Loucy (cell line): Measurements from ENCODE around the gene UBE2Q2.
"Not testable (repeated sequence)": the region's sequence is repeated elsewhere in the genome, so short reads cannot be mapped to it uniquely, and the experiment has no call there.

Experiments
- H2AFZ ChIP-seq: fragments of 200-600 bp; sonication (generic); 2 replicates; pipeline ENCODE4 v1.6.0; 2016; ENCODE audit warnings: antibody characterized with exemption, mild to moderate bottlenecking, low read length, moderate library complexity
- H3F3A ChIP-seq: fragments of 200-600 bp; 2 replicates; pipeline ENCODE4 v1.6.0; 2016; ENCODE audit warnings: antibody characterized with exemption, low read depth, mild to moderate bottlenecking
- H3K27me3 ChIP-seq: fragments of 200-600 bp; sonication (generic); 2 replicates; pipeline ENCODE4 v1.6.1; 2014; ENCODE audit warnings: low read length, mild to moderate bottlenecking; ENCODE audit not compliant: insufficient read depth, poor library complexity, severe bottlenecking
- H3K36me3 ChIP-seq: fragments of 200-600 bp; sonication (generic); 2 replicates; pipeline ENCODE4 v1.6.1; 2016; ENCODE audit warnings: low read length; ENCODE audit not compliant: insufficient read depth
- H3K4me1 ChIP-seq: fragments of 200-600 bp; sonication (generic); 2 replicates; pipeline ENCODE4 v1.5.1; 2014; ENCODE audit warnings: low read length, mild to moderate bottlenecking; ENCODE audit not compliant: insufficient read depth, poor library complexity, severe bottlenecking
- H3K4me2 ChIP-seq: fragments of 200-600 bp; sonication (generic); 2 replicates; pipeline ENCODE4 v1.6.0; 2014; ENCODE audit warnings: antibody characterized with exemption, low read length, low read depth, mild to moderate bottlenecking; ENCODE audit not compliant: poor library complexity, severe bottlenecking
- H3K4me3 ChIP-seq: fragments of 200-600 bp; sonication (generic); 2 replicates; pipeline ENCODE4 v1.5.1; 2014; ENCODE audit warnings: low read length, mild to moderate bottlenecking, mixed read lengths; ENCODE audit not compliant: poor library complexity, severe bottlenecking
- H3K79me2 ChIP-seq: fragments of 200-600 bp; sonication (generic); 2 replicates; pipeline ENCODE4 v1.6.1; 2014; ENCODE audit warnings: low read length; ENCODE audit not compliant: insufficient read depth
- H3K9ac ChIP-seq: fragments of 200-600 bp; sonication (generic); 2 replicates; pipeline ENCODE4 v1.6.0; 2014; ENCODE audit warnings: mild to moderate bottlenecking, low read depth, low read length, moderate library complexity; ENCODE audit not compliant: poor library complexity, severe bottlenecking
- H3K9me2 ChIP-seq: fragments of 200-600 bp; sonication (generic); replicated peaks from 2 replicates; pipeline ENCODE4 v1.6.1; 2016; ENCODE audit warnings: low read depth, low read length, mixed read lengths
- H3K9me3 ChIP-seq: fragments of 200-600 bp; sonication (generic); 2 replicates; pipeline ENCODE4 v1.6.1; 2014; ENCODE audit warnings: mild to moderate bottlenecking, antibody characterized with exemption, low read length, low read depth; ENCODE audit not compliant: insufficient read depth
- H4K20me1 ChIP-seq: fragments of 200-600 bp; sonication (generic); 2 replicates; pipeline ENCODE4 v1.6.0; 2014; ENCODE audit warnings: antibody characterized with exemption, low read length, mild to moderate bottlenecking; ENCODE audit not compliant: insufficient read depth, poor library complexity, severe bottlenecking
- CTCF ChIP-seq: fragments of 200-600 bp; sonication (generic); conservative IDR thresholded peaks from 2 replicates; pipeline ENCODE4 v1.5.1; 2014; ENCODE audit warnings: mild to moderate bottlenecking, antibody characterized with exemption, low read length
- EZH2phosphoT487 ChIP-seq: fragments of 200-600 bp; IDR thresholded peaks from 2 replicates; pipeline ENCODE4 v1.6.1; 2018; ENCODE audit warnings: antibody characterized with exemption, mild to moderate bottlenecking, moderate library complexity, borderline replicate concordance

Gene UBE2Q2

GRCh38 chr15:75801859-75802593, 41.2 kb upstream of the UBE2Q2 start:
- Histone ChIP-seq H3F3A (no peaks in the 10 kb centered on the region), H2AFZ (peak overlapping the region; percentile 89), H3K4me3 (peak overlapping the region; percentile 62), H3K79me2 (no peaks in the 10 kb centered on the region), H3K9me2 (no peaks in the 10 kb centered on the region), H3K36me3 (no peaks in the 10 kb centered on the region), H3K4me2 (peak overlapping the region; percentile 74), H4K20me1 (no peaks in the 10 kb centered on the region), H3K9ac (peak overlapping the region; percentile 7), H3K4me1 (peaks cover 3% of the 10 kb centered on the region), H3K9me3 (no peaks in the 10 kb centered on the region), H3K27me3 (no peaks in the 10 kb centered on the region)
- TF ChIP-seq CTCF (peak; percentile 72), EZH2phosphoT487 (no peak)

GRCh38 chr15:75807486-75807885, 35.8 kb upstream of the UBE2Q2 start:
- not testable (repeated sequence) for H3F3A ChIP-seq, H3K4me2 ChIP-seq, H3K79me2 ChIP-seq, H3K36me3 ChIP-seq, H3K4me3 ChIP-seq, H3K4me1 ChIP-seq, H3K9ac ChIP-seq, H3K27me3 ChIP-seq, H3K9me3 ChIP-seq, H4K20me1 ChIP-seq, H3K9me2 ChIP-seq, H2AFZ ChIP-seq

GRCh38 chr15:75808009-75808408, 35.2 kb upstream of the UBE2Q2 start:
- not testable (repeated sequence) for H3K9me3 ChIP-seq, H2AFZ ChIP-seq, H3K4me3 ChIP-seq, H4K20me1 ChIP-seq, H3K79me2 ChIP-seq, H3K4me1 ChIP-seq, H3K36me3 ChIP-seq, H3K27me3 ChIP-seq, H3K9ac ChIP-seq, H3F3A ChIP-seq, H3K4me2 ChIP-seq, H3K9me2 ChIP-seq

- Histone ChIP-seq H3K4me1 (no peaks in the 10 kb centered on the region), H3K4me2 (no peak overlapping the region), H3K4me3 (no peak overlapping the region), H2AFZ (no peak overlapping the region), H3K79me2 (no peaks in the 10 kb centered on the region), H4K20me1 (no peaks in the 10 kb centered on the region), H3K9me3 (no peaks in the 10 kb centered on the region), H3K9ac (no peak overlapping the region), H3F3A (no peaks in the 10 kb centered on the region), H3K36me3 (no peaks in the 10 kb centered on the region), H3K9me2 (no peaks in the 10 kb centered on the region), H3K27me3 (no peaks in the 10 kb centered on the region)
- no peak for TF ChIP-seq CTCF
- no peak for TF ChIP-seq EZH2phosphoT487
Observed at GRCh38 chr15:75808563-75808962, 34.7 kb upstream of the UBE2Q2 start.
